Urinary bladder (tissue), 4 donors: ENCODE data around the gene SHMT1. TPM values are rescaled to one million over a fixed set of nuclear protein-coding genes. Genes with fewer than 3 reads are reported as not detected.

Experiments
- DNase-seq: peaks from one replicate; pipeline ENCODE4 v3.0.0-alpha.2; 2015; ENCODE audit errors: extremely low spot score
- H3K27ac ChIP-seq: one replicate; pipeline ENCODE4 v1.5.1; 2013; ENCODE audit warnings: low read depth, mild to moderate bottlenecking, moderate library complexity
- H3K36me3 ChIP-seq: one replicate; pipeline ENCODE4 v1.6.1; 2013; ENCODE audit warnings: mild to moderate bottlenecking, moderate library complexity; ENCODE audit not compliant: insufficient read depth
- H3K4me1 ChIP-seq: one replicate; pipeline ENCODE4 v1.6.1; 2013; ENCODE audit warnings: mild to moderate bottlenecking, moderate library complexity; ENCODE audit not compliant: insufficient read depth
- H3K4me3 ChIP-seq: one replicate; pipeline ENCODE4 v1.5.1; 2013; ENCODE audit warnings: low read depth, low read length
- WGBS: extraction: QIAGEN DNeasy Blood & Tissue Kit; methylation state at CpG from one replicate; pipeline ENCODE4 v1.1.7; 2013; 5-methylcytosine and 5-hydroxymethylcytosine counted together
- polyA plus RNA-seq: library from polyadenylated mRNA; stranded (reverse); fragments of 200-250 nt; gene quantifications from one replicate; pipeline ENCODE4 v1.2.3, GENCODE V29; 2013
- small RNA-seq: library from RNA; depleted of rRNA; stranded (forward); fragments of <200 nt; gene quantifications from one replicate; pipeline ENCODE3, GENCODE V24; 2014
- total RNA-seq: library from RNA; depleted of rRNA; stranded (reverse); fragments of >200 nt; gene quantifications from one replicate; pipeline ENCODE4 v1.2.3, GENCODE V29; 2014
- donor health status: healthy with polysubstance abuse.
- donor health status: healthy.

The SHMT1 gene
- total and polyA plus RNA-seq, 2 donors = 11.5 to 22.6 TPM

- Histone ChIP-seq H3K4me3 (no peak overlapping the region), H3K27ac (no peak overlapping the region), H3K4me1 (no peaks in the 10 kb centered on the region), H3K36me3 (peaks cover 9% of the 10 kb centered on the region)
- DNase-seq = no peak
- 86% methylated on average over 3 of the region's 3 CpGs for WGBS
Observed at GRCh38 chr17:18278867-18279266, 84.5 kb downstream of the SHMT1 start.

Small RNAs within 50 kb of the gene (small RNA-seq; reads per million reads assigned to genes)
- gene AL353997.5 = not detected

Other genes with a start within 250 kb of the SHMT1 start
- gene ALKBH5, start 179.7 kb downstream of the SHMT1 start, total RNA-seq = 62.6 TPM
- gene ALKBH5, start 179.7 kb downstream of the SHMT1 start, polyA plus RNA-seq = 83.8 TPM
- 25.6 TPM for gene LLGL1, start 137.9 kb downstream of the SHMT1 start, total RNA-seq
- 24.5 TPM for gene LLGL1, start 137.9 kb downstream of the SHMT1 start, polyA plus RNA-seq
- gene FLII, start 104.8 kb downstream of the SHMT1 start, total RNA-seq = 87.2 TPM
- 249 TPM for gene FLII, start 104.8 kb downstream of the SHMT1 start, polyA plus RNA-seq
- gene MIEF2, start 102.9 kb downstream of the SHMT1 start, total RNA-seq = 11.7 TPM
- gene MIEF2, start 102.9 kb downstream of the SHMT1 start, polyA plus RNA-seq = 13.7 TPM
- gene TOP3A, start 48.6 kb downstream of the SHMT1 start, total RNA-seq = 27.4 TPM
- 15.8 TPM for gene TOP3A, start 48.6 kb downstream of the SHMT1 start, polyA plus RNA-seq
- 10.0 TPM for gene SMCR8, start 48.3 kb downstream of the SHMT1 start, total RNA-seq
- 10.0 TPM for gene SMCR8, start 48.3 kb downstream of the SHMT1 start, polyA plus RNA-seq
- gene EVPLL, start 14.2 kb upstream of the SHMT1 start, total RNA-seq = 0.90 TPM
- 0.84 TPM for gene EVPLL, start 14.2 kb upstream of the SHMT1 start, polyA plus RNA-seq
- gene LGALS9C, start 113.2 kb upstream of the SHMT1 start, total RNA-seq = not detected
- gene LGALS9C, start 113.2 kb upstream of the SHMT1 start, polyA plus RNA-seq = 0.03 TPM